K562 treated with DMSO at 1 percent for 4 hours (cell line): Measurements from ENCODE around the gene SHPK. TPM values are rescaled to one million over a fixed set of nuclear protein-coding genes. Genes with fewer than 3 reads are reported as not detected.

Source experiments
- total RNA-seq: library from RNA; unstranded; fragments of 300-600 nt; gene quantifications from 2 replicates; pipeline ENCODE4 v1.2.3, GENCODE V29; 2022; ENCODE audit not compliant: insufficient read depth

Gene SHPK, protein sequence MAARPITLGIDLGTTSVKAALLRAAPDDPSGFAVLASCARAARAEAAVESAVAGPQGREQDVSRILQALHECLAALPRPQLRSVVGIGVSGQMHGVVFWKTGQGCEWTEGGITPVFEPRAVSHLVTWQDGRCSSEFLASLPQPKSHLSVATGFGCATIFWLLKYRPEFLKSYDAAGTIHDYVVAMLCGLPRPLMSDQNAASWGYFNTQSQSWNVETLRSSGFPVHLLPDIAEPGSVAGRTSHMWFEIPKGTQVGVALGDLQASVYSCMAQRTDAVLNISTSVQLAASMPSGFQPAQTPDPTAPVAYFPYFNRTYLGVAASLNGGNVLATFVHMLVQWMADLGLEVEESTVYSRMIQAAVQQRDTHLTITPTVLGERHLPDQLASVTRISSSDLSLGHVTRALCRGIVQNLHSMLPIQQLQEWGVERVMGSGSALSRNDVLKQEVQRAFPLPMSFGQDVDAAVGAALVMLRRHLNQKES
- total RNA-seq, result 8.8 and 10.3 TPM in 2 replicates

DNA sequence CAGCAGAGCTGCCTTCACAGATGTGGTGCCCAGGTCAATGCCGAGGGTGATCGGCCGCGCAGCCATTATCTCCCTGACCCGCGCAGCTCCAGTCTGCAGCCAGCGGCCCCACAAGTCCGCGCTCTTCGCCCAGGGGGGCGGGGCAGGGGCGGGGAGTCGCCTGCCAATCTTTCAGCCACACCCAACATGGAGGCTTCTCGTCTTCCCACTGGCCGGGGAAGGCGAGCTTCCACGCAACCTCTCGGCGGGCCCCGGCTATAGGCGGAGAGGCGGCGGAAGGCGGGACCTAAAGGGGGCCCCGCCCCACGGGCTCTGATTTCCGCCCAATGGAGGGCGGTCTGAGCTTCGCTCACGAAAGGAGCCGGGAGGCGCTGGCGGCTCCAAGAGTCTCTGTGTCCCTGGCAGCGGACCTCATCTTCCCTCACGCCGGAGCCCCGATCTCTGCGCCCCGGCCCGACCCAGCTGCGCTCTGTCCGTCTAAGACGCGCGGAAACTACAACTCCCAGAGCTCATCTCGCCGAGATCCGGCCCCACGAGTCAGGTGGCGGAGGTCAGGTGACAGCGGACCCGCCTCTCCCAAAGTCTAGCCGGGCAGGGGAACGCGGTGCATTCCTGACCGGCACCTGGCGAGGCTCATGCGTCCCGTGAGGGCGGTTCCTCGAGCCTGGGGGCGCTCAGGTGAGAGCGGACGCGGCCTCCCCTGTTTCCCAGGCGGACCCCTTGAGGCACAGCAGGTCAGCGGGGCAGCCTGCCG, at the start of gene SHPK, which contains the start of gene CTNS:
Gene SHPK, minus strand, starts transcription at position 97 of the 754 bp plus-strand sequence. Its CDS starts 31 bp downstream, at position 66.
Gene CTNS, plus strand, starts transcription at position 607 of the 754 bp plus-strand sequence. CDS start 3,447 bp downstream, outside the sequence.

DNA sequence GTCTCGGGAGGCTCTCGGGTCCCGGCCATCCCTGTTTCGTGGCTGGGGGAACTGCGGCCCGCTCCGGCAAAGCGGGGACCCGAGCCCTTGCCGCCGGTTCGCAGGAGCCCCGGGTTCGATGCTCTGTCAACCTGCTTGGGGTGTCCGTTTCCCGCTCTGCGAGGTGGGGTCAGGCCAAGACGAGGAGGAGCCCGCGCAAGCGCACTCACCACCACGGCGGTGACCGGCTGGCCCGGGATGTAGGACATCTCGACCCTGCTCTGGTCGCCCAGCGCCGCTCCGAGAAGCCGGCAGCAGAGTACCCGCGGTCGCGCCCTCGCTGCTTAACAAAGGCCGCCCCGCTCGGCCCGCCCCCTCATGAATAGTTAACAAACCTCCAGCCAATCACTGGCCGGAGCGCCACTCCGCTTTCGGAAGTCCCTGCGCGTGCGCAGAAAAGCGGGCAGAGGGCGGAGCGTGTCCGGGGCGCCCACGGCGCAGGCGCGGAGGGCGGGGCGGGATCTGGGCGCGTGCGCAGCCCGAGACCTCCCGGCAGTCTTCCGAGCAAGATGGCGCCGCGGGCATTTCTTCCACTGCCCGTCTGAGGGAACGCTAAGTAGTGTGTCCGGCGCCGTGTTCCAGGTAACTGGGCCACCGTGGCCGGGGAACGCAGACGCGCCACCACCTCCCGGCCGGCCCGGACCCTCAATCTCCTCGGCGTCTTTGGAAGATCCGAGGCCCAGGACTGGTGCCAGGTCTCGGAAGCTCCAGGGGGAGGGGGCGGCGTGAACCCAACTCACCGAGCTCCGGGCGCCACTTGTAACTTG, 32.4 kb upstream of the SHPK start, which contains the start of the genes EMC6 and TAX1BP3:
Gene EMC6, plus strand, starts transcription at position 534 of the 806 bp plus-strand sequence. CDS start 335 bp downstream, outside the sequence.
Gene TAX1BP3, minus strand, starts transcription at position 300 of the 806 bp plus-strand sequence. Its CDS starts 52 bp downstream, at position 248.

Other genes with a start within 250 kb of the SHPK start
- not detected in 2 replicates for gene OR3A2, start 249.9 kb downstream of the SHPK start, total RNA-seq
- gene OR1E1, start 237.8 kb downstream of the SHPK start, total RNA-seq, result not detected in 2 replicates
- gene OR3A3, start 224.9 kb downstream of the SHPK start, total RNA-seq, result not detected in 2 replicates
- gene OR1E2, start 202.4 kb downstream of the SHPK start, total RNA-seq, result not detected in 2 replicates
- 1.2 TPM in 1 of 2 replicates, not detected in the other for gene SPATA22, start 164.4 kb downstream of the SHPK start, total RNA-seq
- gene ASPA, start 160.3 kb downstream of the SHPK start, total RNA-seq, result not detected in 2 replicates
- gene TRPV3, start 78.4 kb downstream of the SHPK start, total RNA-seq, result not detected in 2 replicates
- gene TRPV1, start 26.8 kb downstream of the SHPK start, total RNA-seq, result 2.5 and 2.8 TPM in 2 replicates
- 13.6 and 14.9 TPM in 2 replicates for gene CTNS, start 510 bp upstream of the SHPK start, total RNA-seq
- gene TAX1BP3, start 32.3 kb upstream of the SHPK start, total RNA-seq, result 25.0 and 36.3 TPM in 2 replicates
- gene EMC6, start 32.6 kb upstream of the SHPK start, total RNA-seq, result 104 and 118 TPM in 2 replicates
- 4.4 TPM in 1 of 2 replicates, not detected in the other for gene P2RX5, start 59.9 kb upstream of the SHPK start, total RNA-seq
- gene HASPIN, start 87.7 kb upstream of the SHPK start, total RNA-seq, result 4.8 and 7.8 TPM in 2 replicates
- gene ITGAE, start 164.9 kb upstream of the SHPK start, total RNA-seq, result 24.3 and 36.1 TPM in 2 replicates
- gene NCBP3, start 210.0 kb upstream of the SHPK start, total RNA-seq, result 2.4 and 6.4 TPM in 2 replicates